Posterior cingulate gyrus (tissue), 11 donors: ENCODE measurements around the gene PRKAG2.

Source experiments
- DNase-seq, 10 donors: peaks; one replicate each; pipeline versions ENCODE4 v3.0.0 to v3.0.0-alpha.2; 2020 to 2021; ENCODE audit warnings: mixed read lengths in 3 of 10
- intact Hi-C: fragments of 100-400 bp; cut with DNase I; formaldehyde crosslinking; loops from one replicate; pipeline ENCODE4 v1.15.1; 2023

The PRKAG2 gene

DNA sequence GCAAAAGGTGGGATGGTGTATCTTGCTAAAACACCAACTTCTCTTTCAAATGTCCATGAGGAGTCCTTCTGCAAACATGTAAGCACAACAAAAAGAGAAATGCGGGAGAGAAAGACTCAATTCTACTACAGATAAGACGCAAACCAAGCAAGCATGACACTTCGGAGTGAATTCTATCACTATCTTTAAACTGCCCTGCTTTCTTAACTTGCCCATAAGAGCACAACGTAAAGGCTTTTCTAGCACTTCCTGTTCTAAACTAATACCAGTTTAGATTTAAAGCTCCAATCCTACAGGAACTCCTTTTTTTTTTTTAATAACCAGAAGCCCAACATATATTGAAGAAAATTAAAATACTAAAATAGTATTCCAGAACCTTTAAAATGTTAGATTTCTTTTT lies 365.6 kb downstream of the PRKAG2 start:
- intact Hi-C loops: loop anchor here (10.0 kb wide), 1 partner anchor 124 kb away; no protein-coding TSS in a partner anchor

DNA sequence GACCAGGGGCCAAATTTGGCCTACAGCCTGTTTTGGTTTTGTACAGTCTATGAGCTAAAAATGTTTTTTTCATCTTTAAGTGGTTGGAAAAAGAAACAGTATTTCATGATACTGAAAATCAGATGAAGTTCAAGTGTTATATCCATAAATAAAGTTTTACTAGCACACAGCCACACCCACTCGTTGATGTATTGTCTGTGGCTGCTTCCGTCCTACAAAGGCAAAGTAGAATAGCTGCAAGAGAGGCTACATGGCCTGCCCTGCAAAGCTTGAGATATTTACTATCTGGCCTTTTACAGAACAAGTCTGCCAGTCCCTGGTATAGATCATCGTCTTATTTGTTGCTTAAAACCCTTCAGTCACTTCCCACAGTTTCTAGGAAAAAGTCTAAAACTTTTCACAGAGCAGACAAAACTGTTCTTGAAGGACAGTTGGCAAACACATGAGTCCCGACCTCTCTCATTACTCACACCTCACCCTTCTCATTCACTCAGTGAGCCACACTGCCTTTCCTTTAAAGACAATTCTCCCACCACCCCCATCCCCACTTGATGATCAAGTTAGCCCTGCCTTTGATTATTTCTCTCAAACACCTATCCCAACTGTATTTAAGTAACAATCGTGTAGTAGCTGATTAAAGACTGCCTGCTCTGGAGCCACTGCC lies 367.1 kb downstream of the PRKAG2 start:
- DNase-seq: no peak
- intact Hi-C loops: loop anchor here (10.0 kb wide), 1 partner anchor 125 kb away; no protein-coding TSS in a partner anchor

More for the DNA sequence above, 365.6 kb downstream of the PRKAG2 start:
- DNase-seq: no peak

DNA sequence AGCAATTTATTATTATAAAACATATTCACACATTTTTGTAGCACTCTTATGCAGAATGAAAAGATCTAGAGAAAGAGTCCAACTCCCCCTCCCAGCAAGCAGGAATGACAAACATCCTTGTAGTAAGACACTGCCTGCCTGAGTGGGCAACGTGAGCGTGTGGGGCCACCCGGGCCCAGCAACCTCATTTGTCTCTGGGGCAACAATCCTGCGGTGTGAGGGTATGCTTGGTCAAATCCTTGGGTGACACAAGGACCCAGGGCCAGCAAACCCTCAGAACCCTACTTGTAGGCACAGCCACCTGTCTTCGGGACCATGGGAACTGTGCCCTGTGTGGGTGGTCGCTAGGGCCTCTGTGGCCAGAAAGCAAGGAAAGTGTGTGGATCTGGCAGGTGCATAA lies 367.9 kb downstream of the PRKAG2 start:
- intact Hi-C loops: no loop called here
- DNase-seq: no peak

DNA sequence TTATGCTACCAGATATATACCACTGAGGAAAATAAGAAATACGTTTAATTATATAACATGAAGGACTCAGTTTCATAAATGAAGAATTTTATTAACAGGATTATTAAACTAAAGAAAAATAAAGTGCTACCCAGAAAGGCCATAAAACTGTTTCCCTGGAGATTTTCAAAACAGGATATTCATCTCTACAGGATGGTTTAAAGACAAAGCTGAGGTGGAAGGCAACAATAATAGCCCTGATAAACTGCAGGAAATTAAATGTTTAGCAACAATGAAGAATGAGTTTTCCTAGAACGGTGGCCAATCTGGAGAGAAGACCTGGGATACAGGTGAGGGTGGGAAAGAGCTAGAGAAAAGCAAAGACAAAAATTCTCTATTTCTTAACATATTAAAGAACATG lies 369.1 kb downstream of the PRKAG2 start:
- intact Hi-C loops: no loop called here
- DNase-seq: no peak

GRCh38 chr7:151506901-151507382 lies 370.0 kb downstream of the PRKAG2 start:
- peak in 2 of 10 donors; percentile 62 to 84 for DNase-seq
- intact Hi-C loops: no loop called here
